NB4 (cell line): ENCODE measurements around the gene C17orf113.

Experiments used
- POLR2A ChIP-seq: IDR thresholded peaks from 2 replicates; pipeline ENCODE4 v1.6.1; 2011; ENCODE audit warnings: mild to moderate bottlenecking; ENCODE audit not compliant: insufficient read length; ENCODE audit errors: extremely low read depth
- TF ChIP-seq, protein P1 (sequence below): IDR thresholded peaks from one replicate; pipeline ENCODE4 v1.5.1; 2012; ENCODE audit warnings: low read depth, low read length

DNA sequence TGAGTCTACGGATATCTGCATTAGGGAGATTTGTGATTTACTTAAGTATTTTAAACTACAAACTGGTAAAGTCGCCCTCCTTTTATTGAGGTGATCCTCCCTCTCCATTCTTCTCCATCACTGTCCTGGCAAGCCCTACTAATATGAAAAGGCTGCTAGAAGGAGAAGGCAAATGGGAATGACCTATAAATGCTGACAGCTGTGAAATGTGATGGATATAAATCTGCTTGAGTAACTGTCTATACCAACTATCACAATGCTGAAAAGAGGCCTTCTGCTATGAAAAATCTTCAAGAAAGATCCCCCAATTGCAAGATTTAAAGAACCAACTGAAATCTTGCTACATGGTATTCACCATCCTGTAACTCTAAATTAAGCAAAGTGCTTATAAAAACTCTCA is 48.7 kb downstream of the C17orf113 start:
- TF ChIP-seq POLR2A: no peak
- TF ChIP-seq, protein P1, sequence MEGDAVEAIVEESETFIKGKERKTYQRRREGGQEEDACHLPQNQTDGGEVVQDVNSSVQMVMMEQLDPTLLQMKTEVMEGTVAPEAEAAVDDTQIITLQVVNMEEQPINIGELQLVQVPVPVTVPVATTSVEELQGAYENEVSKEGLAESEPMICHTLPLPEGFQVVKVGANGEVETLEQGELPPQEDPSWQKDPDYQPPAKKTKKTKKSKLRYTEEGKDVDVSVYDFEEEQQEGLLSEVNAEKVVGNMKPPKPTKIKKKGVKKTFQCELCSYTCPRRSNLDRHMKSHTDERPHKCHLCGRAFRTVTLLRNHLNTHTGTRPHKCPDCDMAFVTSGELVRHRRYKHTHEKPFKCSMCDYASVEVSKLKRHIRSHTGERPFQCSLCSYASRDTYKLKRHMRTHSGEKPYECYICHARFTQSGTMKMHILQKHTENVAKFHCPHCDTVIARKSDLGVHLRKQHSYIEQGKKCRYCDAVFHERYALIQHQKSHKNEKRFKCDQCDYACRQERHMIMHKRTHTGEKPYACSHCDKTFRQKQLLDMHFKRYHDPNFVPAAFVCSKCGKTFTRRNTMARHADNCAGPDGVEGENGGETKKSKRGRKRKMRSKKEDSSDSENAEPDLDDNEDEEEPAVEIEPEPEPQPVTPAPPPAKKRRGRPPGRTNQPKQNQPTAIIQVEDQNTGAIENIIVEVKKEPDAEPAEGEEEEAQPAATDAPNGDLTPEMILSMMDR: no peak
